Measurements from ENCODE around the gene FRAS1. TPM values are rescaled to one million over a fixed set of nuclear protein-coding genes. Genes with fewer than 3 reads are reported as not detected.

Gene FRAS1
- total and polyA plus RNA-seq, 9 of the 15 experiments (the other 6 are each of a cell fraction or from before 2014, with no cell fraction given) = under 0.01 to 0.11 (median 0.04) TPM; not detected in 2

DNA sequence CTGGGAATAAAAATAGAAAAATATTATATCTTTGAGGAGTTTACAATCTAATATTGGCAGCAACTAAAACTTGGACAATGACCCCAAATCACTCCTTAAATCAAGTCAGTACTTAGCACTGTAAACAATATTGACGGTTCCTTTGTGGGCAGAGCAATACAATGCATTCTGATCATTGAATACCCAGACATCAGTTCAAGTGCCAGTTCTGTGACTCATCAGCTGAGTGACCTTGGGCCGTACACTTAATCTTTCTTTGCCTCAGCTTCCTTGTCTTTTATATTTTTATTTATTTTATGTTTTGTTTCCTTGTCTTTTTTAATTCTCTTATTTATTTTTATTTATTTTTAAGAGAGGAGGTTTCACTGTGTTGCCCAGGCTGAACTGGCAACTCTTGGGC is 382.2 kb downstream of the FRAS1 start (continued):
- no peak for TF ChIP-seq EWSR1 (IDR thresholded peaks at IDR 0.05; ENCODE audit: borderline replicate concordance, low read depth, partially characterized antibody)
- TF ChIP-seq SIN3A (IDR thresholded peaks at IDR 0.05; ENCODE audit: borderline replicate concordance in 2 of 2, control insufficient read depth in 1 of 2, low read depth in 2 of 2, low read length in 2 of 2) = no peak
- no peak for TF ChIP-seq NR2C2 (CRISPR knock-in tag; IDR thresholded peaks at IDR 0.05)
- TF ChIP-seq NR2C2 (tag; IDR thresholded peaks at IDR 0.05) = no peak
- TF ChIP-seq, protein P1, sequence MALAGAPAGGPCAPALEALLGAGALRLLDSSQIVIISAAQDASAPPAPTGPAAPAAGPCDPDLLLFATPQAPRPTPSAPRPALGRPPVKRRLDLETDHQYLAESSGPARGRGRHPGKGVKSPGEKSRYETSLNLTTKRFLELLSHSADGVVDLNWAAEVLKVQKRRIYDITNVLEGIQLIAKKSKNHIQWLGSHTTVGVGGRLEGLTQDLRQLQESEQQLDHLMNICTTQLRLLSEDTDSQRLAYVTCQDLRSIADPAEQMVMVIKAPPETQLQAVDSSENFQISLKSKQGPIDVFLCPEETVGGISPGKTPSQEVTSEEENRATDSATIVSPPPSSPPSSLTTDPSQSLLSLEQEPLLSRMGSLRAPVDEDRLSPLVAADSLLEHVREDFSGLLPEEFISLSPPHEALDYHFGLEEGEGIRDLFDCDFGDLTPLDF (CRISPR knock-in tag; IDR thresholded peaks at IDR 0.05) = no peak
- no peak for TF ChIP-seq JUNB (CRISPR knock-in tag; conservative IDR thresholded peaks at IDR 0.05)
- TF ChIP-seq, protein P2, sequence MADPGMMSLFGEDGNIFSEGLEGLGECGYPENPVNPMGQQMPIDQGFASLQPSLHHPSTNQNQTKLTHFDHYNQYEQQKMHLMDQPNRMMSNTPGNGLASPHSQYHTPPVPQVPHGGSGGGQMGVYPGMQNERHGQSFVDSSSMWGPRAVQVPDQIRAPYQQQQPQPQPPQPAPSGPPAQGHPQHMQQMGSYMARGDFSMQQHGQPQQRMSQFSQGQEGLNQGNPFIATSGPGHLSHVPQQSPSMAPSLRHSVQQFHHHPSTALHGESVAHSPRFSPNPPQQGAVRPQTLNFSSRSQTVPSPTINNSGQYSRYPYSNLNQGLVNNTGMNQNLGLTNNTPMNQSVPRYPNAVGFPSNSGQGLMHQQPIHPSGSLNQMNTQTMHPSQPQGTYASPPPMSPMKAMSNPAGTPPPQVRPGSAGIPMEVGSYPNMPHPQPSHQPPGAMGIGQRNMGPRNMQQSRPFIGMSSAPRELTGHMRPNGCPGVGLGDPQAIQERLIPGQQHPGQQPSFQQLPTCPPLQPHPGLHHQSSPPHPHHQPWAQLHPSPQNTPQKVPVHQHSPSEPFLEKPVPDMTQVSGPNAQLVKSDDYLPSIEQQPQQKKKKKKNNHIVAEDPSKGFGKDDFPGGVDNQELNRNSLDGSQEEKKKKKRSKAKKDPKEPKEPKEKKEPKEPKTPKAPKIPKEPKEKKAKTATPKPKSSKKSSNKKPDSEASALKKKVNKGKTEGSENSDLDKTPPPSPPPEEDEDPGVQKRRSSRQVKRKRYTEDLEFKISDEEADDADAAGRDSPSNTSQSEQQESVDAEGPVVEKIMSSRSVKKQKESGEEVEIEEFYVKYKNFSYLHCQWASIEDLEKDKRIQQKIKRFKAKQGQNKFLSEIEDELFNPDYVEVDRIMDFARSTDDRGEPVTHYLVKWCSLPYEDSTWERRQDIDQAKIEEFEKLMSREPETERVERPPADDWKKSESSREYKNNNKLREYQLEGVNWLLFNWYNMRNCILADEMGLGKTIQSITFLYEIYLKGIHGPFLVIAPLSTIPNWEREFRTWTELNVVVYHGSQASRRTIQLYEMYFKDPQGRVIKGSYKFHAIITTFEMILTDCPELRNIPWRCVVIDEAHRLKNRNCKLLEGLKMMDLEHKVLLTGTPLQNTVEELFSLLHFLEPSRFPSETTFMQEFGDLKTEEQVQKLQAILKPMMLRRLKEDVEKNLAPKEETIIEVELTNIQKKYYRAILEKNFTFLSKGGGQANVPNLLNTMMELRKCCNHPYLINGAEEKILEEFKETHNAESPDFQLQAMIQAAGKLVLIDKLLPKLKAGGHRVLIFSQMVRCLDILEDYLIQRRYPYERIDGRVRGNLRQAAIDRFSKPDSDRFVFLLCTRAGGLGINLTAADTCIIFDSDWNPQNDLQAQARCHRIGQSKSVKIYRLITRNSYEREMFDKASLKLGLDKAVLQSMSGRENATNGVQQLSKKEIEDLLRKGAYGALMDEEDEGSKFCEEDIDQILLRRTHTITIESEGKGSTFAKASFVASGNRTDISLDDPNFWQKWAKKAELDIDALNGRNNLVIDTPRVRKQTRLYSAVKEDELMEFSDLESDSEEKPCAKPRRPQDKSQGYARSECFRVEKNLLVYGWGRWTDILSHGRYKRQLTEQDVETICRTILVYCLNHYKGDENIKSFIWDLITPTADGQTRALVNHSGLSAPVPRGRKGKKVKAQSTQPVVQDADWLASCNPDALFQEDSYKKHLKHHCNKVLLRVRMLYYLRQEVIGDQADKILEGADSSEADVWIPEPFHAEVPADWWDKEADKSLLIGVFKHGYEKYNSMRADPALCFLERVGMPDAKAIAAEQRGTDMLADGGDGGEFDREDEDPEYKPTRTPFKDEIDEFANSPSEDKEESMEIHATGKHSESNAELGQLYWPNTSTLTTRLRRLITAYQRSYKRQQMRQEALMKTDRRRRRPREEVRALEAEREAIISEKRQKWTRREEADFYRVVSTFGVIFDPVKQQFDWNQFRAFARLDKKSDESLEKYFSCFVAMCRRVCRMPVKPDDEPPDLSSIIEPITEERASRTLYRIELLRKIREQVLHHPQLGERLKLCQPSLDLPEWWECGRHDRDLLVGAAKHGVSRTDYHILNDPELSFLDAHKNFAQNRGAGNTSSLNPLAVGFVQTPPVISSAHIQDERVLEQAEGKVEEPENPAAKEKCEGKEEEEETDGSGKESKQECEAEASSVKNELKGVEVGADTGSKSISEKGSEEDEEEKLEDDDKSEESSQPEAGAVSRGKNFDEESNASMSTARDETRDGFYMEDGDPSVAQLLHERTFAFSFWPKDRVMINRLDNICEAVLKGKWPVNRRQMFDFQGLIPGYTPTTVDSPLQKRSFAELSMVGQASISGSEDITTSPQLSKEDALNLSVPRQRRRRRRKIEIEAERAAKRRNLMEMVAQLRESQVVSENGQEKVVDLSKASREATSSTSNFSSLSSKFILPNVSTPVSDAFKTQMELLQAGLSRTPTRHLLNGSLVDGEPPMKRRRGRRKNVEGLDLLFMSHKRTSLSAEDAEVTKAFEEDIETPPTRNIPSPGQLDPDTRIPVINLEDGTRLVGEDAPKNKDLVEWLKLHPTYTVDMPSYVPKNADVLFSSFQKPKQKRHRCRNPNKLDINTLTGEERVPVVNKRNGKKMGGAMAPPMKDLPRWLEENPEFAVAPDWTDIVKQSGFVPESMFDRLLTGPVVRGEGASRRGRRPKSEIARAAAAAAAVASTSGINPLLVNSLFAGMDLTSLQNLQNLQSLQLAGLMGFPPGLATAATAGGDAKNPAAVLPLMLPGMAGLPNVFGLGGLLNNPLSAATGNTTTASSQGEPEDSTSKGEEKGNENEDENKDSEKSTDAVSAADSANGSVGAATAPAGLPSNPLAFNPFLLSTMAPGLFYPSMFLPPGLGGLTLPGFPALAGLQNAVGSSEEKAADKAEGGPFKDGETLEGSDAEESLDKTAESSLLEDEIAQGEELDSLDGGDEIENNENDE (IDR thresholded peaks at IDR 0.05; ENCODE audit: low read depth, low read length) = no peak
- TF ChIP-seq, protein P3, sequence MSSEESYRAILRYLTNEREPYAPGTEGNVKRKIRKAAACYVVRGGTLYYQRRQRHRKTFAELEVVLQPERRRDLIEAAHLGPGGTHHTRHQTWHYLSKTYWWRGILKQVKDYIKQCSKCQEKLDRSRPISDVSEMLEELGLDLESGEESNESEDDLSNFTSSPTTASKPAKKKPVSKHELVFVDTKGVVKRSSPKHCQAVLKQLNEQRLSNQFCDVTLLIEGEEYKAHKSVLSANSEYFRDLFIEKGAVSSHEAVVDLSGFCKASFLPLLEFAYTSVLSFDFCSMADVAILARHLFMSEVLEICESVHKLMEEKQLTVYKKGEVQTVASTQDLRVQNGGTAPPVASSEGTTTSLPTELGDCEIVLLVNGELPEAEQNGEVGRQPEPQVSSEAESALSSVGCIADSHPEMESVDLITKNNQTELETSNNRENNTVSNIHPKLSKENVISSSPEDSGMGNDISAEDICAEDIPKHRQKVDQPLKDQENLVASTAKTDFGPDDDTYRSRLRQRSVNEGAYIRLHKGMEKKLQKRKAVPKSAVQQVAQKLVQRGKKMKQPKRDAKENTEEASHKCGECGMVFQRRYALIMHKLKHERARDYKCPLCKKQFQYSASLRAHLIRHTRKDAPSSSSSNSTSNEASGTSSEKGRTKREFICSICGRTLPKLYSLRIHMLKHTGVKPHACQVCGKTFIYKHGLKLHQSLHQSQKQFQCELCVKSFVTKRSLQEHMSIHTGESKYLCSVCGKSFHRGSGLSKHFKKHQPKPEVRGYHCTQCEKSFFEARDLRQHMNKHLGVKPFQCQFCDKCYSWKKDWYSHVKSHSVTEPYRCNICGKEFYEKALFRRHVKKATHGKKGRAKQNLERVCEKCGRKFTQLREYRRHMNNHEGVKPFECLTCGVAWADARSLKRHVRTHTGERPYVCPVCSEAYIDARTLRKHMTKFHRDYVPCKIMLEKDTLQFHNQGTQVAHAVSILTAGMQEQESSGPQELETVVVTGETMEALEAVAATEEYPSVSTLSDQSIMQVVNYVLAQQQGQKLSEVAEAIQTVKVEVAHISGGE (CRISPR knock-in tag; IDR thresholded peaks at IDR 0.05) = no peak
- TF ChIP-seq NCOR1 (IDR thresholded peaks at IDR 0.05) = no peak
